NCI-H2171 (cell line): ENCODE measurements around the gene ZNRF4.
"Not testable (repeated sequence)": the region's sequence is repeated elsewhere in the genome, so short reads cannot be mapped to it uniquely, and the experiment has no call there.

Experiments used
- DNase-seq: peaks from one replicate; lab custom pipeline; 2025; lab: John Stamatoyannopoulos, UW

ZNRF4 gene

DNA sequence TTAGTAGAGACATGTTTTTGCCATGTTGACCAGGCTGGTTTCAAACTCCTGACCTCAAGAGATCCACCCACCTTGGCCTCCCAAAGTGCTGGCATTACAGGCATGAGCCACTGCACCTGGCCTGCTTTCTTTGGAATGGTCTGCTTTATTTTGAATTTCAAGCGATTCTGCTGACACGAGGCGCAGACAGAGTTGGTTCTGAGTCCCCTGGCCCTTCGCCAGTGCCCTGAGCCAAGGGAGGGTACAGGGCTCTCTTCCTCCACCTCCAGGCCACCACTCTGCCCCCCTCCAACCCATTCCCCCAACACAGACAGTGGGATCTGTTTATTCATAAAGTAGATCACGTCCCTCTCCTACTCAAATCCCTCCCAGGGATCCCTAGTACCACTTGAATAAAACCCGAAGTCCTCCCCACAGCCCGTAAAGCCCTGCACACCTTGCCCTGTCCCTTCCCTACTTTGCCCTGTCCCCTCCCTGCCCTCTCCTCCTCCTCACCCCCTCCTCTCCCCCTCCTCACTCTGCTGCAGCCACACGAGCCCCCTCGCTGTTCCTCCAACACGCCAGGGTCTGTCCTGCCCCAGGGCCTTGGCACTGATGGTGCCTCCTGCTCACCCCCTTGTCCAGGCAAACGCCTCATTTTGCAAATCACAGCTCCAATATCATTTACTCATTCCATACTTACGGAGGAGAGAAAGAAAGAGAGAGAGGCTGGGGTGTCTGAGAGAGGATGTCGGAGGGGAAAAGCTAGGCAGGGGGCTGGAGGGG, 22.4 kb downstream of the ZNRF4 start:
- no peak for DNase-seq

DNA sequence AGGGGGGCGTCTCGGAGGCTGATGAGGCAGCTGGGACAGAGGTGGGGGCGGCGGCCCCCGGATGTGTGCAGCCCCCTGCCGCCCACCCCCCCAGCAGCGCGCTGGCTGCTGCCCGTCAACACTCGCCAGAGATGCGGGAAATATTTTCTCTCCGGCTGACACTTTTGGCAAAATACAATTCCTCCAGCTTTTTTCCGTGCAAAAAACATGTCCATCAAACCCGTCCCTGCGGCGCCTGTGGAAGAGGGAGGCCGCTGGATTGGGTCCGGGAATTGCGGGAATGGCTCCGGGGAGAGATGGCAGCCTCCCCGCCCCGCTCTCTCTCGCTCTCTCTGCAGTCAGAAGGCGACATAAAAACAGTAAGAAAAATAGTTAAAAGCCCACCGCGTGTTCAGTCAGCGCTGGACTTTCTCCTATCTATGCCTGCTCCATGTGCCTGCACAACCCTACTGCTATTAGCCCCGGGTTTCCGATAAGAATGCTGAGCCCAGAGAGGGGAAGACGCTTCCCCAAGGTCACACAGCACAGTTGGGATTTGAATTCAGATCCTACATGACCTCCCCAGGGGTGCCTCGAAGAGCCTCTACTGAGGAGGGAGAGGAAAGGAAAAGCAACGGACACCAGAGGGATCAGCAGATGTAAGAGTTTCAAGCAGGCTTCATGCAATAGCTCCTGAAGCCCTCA, 23.2 kb downstream of the ZNRF4 start:
- no peak for DNase-seq

DNA sequence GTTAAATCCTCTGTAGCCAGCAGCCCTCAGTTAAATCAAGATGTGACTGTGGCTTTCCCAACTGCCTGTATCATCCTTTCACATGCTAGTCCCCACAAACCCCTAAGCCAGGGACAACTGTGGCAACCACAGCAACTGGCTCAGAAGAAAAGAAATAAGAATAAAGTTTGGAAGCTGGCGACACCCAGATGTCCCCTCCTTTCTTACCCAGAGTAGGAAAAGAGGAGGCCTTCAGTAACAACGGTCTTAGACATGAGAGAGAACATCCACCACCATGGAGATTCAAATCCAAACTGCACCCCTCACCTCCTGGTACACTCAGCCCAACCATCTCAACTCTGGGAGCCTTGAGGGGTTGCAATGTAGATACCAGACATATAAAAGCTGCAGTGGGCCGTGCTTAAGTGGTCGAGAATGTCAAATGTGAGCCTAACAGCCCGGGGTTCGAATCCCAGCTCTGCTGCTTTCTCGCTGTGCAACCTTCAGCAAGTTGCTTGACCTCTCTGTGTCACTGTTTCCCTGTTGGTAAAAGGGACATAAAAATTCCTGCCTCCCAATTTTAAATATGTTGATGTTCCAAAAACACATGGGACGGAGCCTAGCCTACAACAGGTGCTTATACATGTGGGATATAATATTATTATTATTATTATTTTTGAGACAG, 23.8 kb downstream of the ZNRF4 start:
- DNase-seq, result no peak

DNA sequence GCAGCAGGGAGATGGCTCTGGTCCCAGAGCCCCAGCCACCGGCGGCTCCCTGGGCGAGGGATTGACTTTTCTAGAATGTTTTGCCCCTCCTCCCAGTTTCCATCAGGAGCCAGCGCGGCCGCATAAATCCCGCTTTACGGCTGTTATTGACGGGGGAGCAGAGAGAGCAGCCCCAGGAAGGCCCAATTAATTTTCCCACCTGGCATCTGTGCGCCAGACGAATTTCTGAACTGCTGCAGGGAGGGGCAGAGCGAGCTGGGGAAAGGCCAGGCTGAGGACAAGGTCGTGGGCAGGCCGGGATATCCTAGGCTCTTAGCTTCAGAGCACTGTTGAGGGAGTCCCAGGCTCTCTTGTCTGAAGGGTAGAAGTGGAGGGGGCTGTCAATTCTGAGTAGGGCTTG, 24.7 kb downstream of the ZNRF4 start:
- peak; percentile 71 for DNase-seq

DNA sequence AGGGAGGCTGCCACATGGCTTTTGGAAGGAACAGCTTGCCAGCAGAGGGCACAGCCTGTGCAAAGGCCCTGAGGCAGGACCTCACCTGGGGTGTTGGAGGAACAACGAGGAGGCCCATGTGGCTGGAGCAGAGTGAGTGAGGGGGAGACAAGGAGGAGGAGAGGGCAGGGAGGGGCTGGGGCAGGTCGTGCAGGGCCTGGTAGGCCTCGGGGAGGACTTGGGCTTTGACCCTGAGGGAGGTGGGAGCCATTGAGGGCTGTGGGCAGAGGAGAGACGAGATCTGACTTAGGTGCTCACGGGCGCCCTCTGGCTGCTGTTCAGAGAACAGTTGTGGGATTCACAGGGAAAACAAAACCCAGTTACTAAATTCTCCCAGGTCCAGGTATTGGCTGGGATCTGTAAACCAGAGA, 25.2 kb downstream of the ZNRF4 start:
- no peak for DNase-seq

DNA sequence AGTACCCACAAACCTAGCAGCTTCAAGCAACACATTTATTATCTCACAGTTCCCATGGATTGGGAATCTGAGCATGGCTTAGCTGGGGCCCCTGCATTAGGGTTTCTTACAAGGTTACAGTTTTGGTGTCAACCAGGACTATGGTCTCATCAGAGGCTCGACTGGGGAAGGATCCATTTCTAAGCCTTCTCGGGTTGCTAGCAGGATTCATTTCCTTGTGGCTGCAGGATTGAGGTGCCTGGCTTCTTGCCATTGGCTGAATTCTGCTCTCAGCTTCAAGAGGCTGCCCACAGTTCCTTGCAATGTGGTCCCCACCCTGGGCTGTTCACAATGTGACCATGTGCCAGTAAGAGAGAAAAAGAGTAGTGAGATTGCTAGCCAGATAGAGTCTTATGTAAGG, 26.7 kb downstream of the ZNRF4 start:
- DNase-seq, result no peak

DNA sequence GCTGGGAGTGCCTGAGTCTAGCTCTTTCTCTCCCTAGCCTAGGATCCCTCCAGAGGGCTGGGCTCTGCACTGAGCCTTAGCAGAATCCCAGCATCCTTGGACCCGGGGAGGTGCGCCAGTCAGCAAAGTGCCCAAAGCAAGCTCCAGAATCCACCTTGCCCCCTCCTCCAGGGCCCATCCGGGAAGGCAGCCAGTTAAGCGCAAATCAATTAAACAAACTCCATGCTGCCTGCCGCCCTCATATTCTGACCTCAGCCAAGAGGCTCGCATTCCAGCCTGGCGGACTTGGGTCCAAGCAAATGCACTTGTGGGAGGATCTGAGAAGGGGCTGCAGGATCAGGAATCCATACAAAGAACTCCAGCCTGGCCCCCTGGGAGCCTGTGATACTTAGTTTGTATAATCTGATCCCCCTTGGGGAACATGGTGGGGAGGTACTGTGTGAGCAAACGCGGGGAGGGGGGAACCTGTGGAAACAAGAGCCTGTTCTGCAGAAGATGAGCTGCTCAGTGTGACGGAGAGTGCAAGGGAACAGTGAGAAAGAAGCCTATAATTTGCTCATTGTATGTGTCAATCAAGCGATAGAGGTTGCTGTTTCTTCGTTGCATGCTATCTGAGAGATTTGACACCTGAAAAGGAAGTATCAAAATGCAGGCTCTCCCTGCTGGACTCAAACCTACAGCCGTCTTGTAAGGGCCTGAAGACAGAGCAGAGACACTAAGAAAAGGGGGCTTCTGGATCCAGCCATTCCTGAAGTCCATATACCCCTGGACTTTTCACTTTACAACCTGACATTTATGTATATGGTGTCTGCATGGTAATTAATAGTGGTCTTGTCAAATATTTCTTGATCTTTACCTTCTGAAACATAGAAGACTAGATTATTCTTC, 29.4 kb downstream of the ZNRF4 start:
- peak; percentile 88 for DNase-seq

DNA sequence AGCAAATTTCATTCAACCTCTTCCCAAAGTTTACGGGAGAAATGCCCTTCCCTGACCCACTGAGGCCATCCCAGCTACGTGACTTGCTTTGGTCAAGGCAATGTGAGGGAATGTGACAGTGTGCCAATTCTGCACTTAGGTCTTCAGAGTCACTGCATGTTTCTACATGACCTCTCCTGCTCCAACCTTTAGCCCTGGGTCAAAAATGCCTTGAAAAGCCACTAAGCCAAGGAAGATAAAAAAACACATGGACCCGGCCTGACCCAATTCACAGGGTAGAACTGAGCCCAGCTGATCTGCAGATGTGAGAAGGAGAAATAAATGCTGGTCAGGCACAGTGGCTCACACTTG, 30.0 kb downstream of the ZNRF4 start:
- DNase-seq, result no peak

DNA sequence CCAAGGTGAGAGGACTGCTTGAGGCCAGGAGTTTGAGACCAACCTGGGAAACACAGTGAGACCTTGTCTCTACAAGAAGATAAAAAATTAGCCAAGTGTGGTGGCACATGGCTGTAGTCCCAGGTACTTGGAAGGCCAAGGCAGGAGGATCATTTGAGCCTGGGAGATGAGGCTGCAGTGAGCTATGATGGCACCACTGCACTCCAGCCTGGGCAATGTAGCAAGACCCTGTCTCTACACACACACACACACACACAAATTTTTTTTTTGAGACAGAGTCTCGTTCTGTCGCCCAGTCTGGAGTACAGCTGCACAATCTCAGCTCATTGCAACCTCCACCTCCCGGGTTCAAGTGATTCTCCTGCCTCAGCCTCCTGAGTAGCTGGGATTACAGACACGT, 30.4 kb downstream of the ZNRF4 start:
- not testable (repeated sequence) for DNase-seq

DNA sequence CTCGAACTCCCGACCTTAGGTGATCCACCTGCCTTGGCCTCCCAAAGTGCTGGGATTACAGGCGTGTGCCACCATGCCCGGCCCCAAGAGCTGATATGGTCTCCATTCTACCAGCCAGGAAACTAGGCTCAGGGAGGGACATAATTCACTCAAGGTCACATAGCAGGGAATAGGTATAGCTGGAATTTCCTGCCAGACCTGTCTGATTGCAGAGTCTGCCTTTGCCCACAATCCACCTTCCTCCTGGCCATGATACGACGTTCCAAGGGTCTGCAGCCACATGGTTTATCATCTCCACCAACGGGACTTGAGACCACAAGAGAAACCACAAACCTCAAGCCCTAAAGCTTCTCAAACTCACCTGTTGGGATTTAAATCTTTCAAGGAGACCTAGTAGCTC, 32.0 kb downstream of the ZNRF4 start:
- DNase-seq, result no peak

DNA sequence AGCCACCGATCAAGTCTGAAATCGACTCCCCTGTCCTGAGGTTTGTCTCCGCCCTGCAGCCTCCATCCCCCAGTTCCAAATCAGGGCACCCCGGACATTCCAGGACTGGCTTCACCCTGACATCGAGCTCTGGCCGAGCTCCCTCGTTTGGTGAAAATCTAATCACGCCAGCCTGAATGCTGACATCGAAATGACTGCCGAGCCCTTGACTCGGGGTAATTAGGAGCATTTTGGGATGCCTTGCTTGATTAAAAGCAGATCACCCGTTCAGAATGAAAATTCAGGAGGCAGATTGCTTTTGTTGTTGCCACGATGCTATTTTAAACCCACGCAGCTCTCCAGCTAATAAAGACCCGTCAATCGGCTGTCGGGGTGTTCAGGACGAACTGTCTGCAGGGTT, 34.3 kb downstream of the ZNRF4 start:
- no peak for DNase-seq

DNA sequence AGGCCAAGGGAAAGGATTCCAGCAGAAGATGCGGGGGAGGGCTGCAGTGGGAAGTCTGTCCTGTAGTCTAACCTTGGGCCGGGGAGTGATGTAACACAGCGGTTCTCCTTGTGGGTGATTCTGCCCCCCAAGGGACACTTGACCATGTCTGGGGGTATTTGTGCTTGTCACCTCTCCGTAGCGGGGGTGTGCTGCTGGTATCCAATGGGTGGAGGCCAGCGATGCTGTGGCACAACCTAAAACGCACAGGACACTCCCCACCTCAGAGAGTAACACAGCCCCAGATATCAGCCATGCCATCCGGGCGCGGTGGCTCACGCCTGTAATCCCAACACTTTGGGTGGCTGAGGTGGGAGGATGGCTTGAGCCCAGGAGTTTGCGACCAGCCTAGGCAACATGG, 36.3 kb downstream of the ZNRF4 start:
- no peak for DNase-seq

DNA sequence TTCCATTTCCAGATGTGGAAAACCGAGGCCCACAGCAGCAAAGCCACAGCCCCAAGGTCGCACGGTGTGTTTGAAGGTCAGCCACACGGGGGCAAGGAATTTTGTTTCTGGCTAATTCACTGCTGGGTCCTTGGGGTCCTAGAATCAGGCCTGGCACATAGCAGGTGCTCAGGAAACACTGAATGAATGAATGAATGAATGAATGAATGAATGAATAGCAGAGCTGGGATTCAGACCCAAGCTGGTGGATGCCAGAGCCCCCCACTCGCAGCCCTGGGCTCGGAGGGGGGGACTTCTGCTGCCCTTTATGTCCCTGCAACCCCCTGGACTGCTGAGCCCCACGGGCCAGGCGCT, 37.0 kb downstream of the ZNRF4 start:
- DNase-seq, result no peak

DNA sequence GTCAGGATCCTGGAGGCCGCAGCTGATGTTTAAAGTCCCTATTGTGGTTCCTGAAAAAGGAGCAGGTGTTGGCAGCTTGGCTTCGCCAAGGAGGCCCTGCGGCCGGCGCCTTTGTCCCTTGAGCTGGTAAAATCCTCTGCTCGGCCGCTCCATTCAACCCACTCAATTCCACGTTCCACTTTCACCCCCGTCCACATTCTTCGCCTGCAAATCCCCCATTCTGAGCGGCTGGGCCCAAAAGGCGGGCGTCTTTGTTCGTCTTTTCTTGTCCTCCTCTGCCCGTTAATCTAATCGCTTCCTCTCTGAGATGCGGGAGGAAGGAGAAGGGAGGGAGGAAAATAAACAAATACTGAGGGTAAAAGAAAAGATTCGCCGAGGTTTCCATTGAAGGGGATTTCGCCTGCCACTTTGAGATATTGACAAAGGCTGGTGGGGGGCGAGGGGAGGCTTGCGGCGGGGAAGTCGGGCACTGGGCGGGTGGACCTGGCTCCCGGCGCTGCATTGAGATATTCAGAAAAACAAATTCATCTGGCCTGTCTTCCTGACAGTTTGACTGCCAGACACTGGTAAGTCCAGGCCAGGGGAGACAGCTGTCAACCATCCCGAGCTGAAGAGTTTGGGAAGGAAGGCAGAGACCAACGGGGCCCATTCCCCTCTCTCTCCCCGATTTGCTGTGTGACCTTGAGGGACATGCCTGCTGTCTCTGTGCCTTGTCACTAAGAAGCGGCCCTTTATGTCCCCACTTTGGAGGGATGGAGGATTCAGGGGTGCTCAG, 37.6 kb downstream of the ZNRF4 start:
- no peak for DNase-seq

DNA sequence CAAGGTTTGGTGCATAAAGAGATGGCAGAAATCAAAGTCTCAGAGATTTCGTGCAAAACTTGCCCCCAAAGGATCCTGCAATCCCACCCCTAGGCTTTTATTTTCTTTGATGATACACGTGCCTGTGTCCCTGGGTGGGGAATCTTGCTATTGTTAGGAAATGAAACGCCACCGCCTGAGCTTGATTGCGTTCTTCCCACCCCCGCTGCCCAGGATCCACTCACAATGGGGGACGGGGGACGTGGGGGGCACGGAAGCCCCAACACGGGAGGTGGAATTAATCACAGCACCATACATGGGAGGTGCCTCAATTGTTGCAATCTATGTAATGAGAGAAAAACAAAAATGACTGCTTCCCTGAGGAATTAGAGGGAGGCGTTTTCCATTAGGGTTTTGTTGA, 39.6 kb downstream of the ZNRF4 start:
- DNase-seq, result no peak

DNA sequence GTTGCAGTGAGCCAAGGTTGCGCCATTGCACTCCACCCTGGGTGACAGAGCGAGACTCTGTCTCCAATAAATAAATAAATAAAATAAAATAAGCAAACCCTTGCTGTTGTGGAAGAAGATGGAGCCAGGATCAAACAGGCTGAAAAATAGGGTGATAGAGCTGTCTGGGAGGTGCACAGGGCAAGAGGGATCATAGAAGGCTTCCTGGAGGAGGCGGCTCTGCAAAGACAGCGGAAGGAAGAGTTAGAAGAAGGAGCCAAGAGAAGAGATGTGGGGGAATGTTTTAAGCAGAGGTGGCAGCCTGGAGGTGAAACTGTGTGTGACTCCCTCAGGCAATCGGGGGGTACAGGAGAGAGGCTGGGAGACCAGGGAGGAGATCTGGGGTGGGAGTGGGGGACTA, 40.6 kb downstream of the ZNRF4 start:
- no peak for DNase-seq

DNA sequence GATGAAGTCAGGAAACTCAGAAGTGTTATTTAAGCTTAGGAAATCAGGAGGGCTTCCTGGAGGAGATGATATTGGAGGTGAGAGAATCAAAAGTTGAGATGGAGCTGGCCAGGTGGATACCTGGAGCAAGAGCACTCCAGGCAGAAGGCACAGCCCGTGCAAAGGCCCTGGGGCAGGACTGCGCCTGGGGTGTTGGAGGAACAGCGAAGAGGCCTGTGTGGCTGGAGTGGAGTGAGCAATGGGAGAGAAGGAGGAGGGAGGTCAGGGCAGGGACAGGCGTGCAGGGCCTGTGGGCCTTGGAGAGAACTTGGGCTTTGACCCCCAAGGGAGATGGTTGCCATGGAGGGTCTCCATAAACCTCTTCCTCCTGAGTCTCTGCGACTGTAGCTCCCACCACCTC, 42.1 kb downstream of the ZNRF4 start:
- no peak for DNase-seq

DNA sequence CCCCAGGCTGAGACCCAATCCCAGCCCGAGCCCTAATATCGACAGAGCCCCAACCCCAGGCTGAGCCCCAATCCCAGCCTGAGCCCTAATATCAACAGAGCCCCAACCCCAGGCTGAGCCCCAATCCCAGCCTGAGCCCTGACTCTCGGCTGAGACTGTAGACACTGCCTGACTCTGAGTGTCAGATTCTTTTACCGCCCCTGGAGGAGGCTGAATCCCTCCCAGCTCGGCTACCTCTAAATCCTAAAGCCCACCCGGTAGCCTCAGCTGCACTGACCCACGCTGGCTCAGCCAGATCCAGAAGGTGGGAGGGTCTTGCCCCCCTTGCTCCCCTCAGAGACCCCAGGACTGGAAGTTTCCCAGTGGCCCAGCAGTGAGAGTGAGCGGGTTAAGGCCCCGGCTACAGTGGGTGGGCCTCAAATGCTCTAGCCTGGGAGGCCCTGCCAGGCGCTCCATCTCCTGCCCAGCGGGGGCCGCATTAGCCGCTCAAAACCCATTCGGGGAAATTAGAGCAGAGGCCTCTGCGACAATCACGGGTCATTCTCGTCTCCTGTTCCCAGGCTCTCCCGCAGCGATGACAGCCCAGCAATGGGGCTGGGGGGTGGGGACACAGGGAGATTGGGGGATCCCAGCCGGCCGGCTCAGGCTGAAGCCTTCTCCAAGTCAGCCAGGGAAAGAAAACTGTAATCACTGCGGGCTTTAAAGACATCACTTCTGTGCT, 43.8 kb downstream of the ZNRF4 start:
- no peak for DNase-seq

DNA sequence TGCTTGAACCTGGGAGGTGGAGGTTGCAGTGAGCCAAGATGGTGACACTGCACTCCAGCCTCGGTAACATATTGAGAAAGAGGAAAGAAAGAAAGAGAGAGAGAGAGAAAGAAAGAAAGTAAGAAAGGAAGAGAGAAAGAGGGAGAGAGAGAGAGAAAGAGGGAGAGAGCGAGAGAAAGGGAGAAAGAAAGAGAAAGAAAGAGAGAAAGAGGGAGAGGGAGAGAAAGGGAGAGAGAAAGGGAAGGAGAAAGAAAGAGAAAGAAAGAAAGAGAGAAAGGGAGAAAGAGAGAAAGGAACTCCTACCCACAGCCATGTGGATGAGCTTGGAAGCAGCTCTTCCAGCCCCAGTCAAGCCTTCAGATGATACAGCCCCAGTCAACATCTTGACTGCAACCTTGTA, 46.7 kb downstream of the ZNRF4 start:
- no peak for DNase-seq

DNA sequence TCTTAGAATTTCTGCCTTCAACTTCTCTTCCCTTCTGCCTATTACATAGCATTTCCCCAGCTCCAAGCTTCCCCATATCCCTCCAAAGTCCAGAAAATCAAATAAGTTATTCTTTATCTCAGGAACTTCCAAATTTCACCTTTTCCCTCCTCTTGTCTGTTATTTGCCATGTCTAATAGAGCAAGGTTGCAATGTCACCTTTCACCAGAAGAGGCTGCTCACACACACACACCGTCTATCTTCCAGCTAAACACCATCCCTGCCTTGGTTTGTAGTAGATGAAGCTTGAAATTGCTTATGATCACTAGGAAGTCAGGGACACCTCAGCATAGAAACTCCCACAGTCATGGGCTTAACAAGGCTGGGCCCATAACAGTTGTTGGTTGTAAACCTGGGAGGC, 48.4 kb downstream of the ZNRF4 start:
- DNase-seq, result no peak

DNA sequence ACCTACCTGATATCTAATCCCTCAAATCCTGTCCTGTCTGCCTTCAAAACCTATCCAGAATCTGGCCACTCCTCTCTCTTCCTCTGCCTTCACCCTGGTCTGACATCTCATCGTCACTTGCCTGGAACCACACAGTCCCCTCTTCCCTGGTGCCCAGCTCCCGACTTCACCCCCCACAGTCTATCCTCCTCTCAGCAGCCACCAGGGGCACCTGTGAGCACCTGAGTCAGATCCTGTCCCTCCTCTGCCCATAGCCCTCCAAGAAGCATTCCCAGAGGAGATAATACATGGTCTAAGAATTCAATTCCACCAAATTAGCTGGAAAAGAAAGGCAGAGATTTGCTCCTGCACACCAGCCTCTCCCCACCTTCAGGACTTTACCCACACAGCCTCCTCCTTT, 48.9 kb downstream of the ZNRF4 start:
- DNase-seq, result no peak
